Measurements from ENCODE around the gene RPS6KA2. TPM values are rescaled to one million over a fixed set of nuclear protein-coding genes. Genes with fewer than 3 reads are reported as not detected.
A peak's percentile ranks its signal among the peaks of the same experiment; 100 is the strongest.

RPS6KA2 gene
- total RNA-seq, 1 experiment from 2014 or later: 12.3 TPM

- Histone ChIP-seq H4K5ac (ENCODE audit: insufficient read length, low read depth, low read length) (no peak overlapping the region), H3K14ac (ENCODE audit: insufficient read depth, low read length) (no peak overlapping the region), H3T11ph (ENCODE audit: low read length) (no peak overlapping the region), H3K4me2 (ENCODE audit: insufficient read depth, insufficient read length, low read length) (no peak overlapping the region), H3K9me3 (ENCODE audit: control insufficient read depth, low read depth, low read length) (no peaks in the 10 kb centered on the region), H3K27ac (ENCODE audit: insufficient read length, low read depth, low read length) (no peak overlapping the region), H3K23ac (ENCODE audit: insufficient read length, low read depth, low read length) (no peak overlapping the region), H2AFZ (ENCODE audit: low read length) (no peak overlapping the region), H2BK5ac (ENCODE audit: insufficient read length, low read length) (no peak overlapping the region), H4K8ac (replicated peaks; ENCODE audit: insufficient read length, low read depth, low read length) (no peak overlapping the region), H2BK12ac (ENCODE audit: insufficient read length, low read depth, low read length) (no peak overlapping the region), H2BK120ac (ENCODE audit: low read depth, low read length, poor library complexity, severe bottlenecking) (no peak overlapping the region), H2BK20ac (ENCODE audit: low read depth, low read length, poor library complexity, severe bottlenecking) (no peak overlapping the region), H3K23me2 (ENCODE audit: insufficient read length, low read depth, low read length, poor library complexity, severe bottlenecking) (peaks cover 5% of the 10 kb centered on the region), H3K79me1 (ENCODE audit: insufficient read depth, low read depth, low read length, poor library complexity, severe bottlenecking) (no peaks in the 10 kb centered on the region), H3K79me2 (ENCODE audit: insufficient read depth, low read length) (no peaks in the 10 kb centered on the region), H4K91ac (ENCODE audit: insufficient read length, low read depth, low read length) (no peak overlapping the region), H3K18ac (ENCODE audit: insufficient read length, low read depth, low read length) (no peak overlapping the region), H3K4me1 (ENCODE audit: insufficient read depth, low read length) (no peaks in the 10 kb centered on the region), H2BK15ac (ENCODE audit: low read depth, low read length) (no peak overlapping the region), H3K4ac (ENCODE audit: low read depth, low read length) (no peak overlapping the region), H3K9ac (ENCODE audit: extremely low read depth, insufficient read length, low read length) (no peak overlapping the region), H4K20me1 (ENCODE audit: control insufficient read depth, insufficient read depth, insufficient read length) (peaks cover 3% of the 10 kb centered on the region), H3K56ac (ENCODE audit: insufficient read length, low read depth, low read length) (no peak overlapping the region), H3K27me3 (ENCODE audit: insufficient read depth, low read length) (no peaks in the 10 kb centered on the region), H2AK5ac (ENCODE audit: insufficient read length, low read length) (no peak overlapping the region)
- Mint-ChIP-seq H3K36me3 (ENCODE audit: insufficient read depth in 1 of 3, low read depth in 3 of 3) (peaks cover 27 to 40% (median 31%) of the 10 kb centered on the region in 3 experiments), H3K4me3 (no peak overlapping the region), H3K9me3 (peaks cover 11 to 13% of the 10 kb centered on the region in 2 experiments; a peak in 4 of 5 replicates), H3K27me3 (ENCODE audit: low read depth) (no peaks in the 10 kb centered on the region), H3K27ac (peak overlapping the region in 1 of 3 experiments; percentile 40; a peak in 1 of 7 replicates), H3K4me1 (peaks cover 6 to 8% of the 10 kb centered on the region in 2 experiments)
- no peak for DNase-seq
- no peak for TF ChIP-seq CTCF (conservative IDR thresholded peaks at IDR 0.05)
- WGBS (ENCODE audit: extremely low coverage, insufficient read length, low lambda C conversion rate): no CpG with 5 or more reads among the region's 7 CpGs
Observed at GRCh38 chr6:166419286-166419685, 207.8 kb downstream of the RPS6KA2 start.
